ENCODE measurements around the gene TENT5C.
"Not testable (repeated sequence)": the region's sequence is repeated elsewhere in the genome, so short reads cannot be mapped to it uniquely, and the experiment has no call there.

Gene TENT5C

GRCh38 chr1:117605774-117606648 is at the start of gene TENT5C:
Gene TENT5C, plus strand, starts transcription at chr1:117606048. Its CDS starts 16,821 bp downstream, at chr1:117622869.
- peak; percentile 89 for DNase-seq (ENCODE audit: low read depth)

- no peak for DNase-seq (ENCODE audit: low read depth)
Observed at GRCh38 chr1:117556341-117556740, 49.5 kb upstream of the TENT5C start.

DNA sequence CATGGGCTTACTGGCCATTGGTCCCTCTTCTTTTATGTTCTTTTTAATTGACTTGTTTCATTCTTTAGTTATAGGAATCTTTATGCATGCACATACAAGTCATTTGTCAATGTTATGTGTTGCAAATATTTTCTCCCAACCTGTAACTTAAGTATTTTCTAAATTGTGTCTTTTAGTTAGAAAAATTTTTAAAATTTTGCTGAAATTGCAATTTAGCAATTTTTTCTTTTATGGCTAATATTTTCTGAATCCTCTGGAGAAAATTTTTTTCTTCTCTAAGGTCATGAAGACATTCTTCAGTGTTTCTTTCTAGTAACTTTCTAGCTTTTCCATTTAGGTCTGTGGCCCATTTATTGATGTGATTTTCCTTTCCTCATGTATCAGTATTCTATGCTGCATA is 48.9 kb upstream of the TENT5C start:
- no peak for DNase-seq (ENCODE audit: low read depth)

GRCh38 chr1:117558451-117558850 is 47.4 kb upstream of the TENT5C start:
- DNase-seq (ENCODE audit: low read depth): not testable (repeated sequence)

DNA sequence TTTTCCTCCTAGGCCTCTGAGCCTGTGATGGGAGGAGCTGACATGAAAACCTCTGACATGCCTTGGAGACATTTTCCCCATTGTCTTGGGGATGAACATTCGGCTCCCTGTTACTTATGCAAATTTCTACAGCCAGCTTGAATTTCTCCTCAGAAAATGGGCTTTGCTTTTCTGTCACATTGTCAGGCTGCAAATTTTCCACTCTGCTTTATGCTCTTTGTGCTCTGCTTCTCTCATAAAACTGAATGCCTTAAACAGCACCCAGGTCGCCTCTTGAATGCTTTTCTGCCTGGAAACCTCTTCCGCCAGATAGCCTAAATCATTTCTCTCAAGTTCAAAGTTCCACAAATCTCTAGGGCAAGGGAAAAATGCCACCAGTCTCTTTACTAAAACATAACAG is 46.7 kb upstream of the TENT5C start:
- DNase-seq (ENCODE audit: low read depth): no peak

DNA sequence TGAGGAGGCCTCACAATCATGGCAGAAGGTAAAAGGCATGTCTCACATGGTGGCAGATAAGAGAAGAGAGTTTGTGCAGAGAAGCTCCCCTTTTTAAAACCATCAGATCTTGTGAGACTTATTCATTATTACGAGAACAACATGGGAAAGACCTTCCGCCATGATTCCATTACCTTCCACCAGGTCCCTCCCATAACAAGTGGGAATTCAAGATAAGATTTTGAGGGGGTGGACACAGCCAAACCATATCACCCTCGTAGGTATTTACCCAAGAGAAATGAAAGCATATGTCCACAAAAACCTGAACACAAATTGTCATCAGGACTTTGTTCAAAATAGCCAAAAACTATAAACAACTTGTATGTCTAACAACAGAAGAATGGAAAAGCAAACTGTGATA is 45.9 kb upstream of the TENT5C start:
- DNase-seq (ENCODE audit: low read depth): no peak

DNA sequence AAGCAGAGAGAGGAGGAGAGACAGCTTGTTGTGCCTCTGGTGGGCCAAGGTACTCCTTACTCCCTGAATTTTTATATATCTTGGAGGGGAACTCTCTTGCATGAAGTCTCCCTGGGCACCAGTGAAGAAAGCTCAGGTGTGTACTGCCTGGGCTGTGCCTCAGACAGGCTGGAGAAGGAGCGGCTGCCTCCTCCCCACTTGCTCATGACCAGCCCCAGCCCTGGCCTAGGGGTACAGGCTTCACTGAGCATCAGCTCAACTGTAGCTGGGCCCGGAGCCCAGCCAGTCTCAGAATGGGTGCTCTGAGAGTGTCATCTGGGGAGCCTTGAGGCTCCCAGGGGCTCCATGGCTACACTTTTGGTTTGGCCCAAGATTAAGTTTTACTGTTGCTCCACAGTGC is 44.8 kb upstream of the TENT5C start:
- no peak for DNase-seq (ENCODE audit: low read depth)

- no peak for DNase-seq (ENCODE audit: low read depth)
Observed at GRCh38 chr1:117561551-117561950, 44.3 kb upstream of the TENT5C start.

GRCh38 chr1:117562581-117563491 is 43.0 kb upstream of the TENT5C start:
- DNase-seq (ENCODE audit: low read depth): no peak

DNA sequence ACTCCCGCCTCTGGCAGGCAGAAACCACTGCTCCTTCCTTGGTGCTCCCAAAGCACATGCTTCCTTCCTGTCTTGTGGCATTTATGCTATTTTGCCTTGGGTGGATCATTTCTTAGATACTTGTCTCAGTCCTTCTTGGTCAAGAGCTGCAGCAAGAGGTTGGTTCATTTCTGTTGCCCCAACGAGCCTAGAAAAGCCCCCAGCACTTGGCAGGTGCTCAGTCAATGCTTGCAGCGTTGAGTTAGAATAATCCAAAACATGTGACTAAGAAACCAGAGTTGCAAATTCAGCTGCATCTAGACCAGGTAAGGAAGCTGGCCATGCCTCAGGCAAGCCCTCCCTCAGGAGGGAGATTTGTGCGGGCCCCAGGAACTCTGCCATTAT is 42.4 kb upstream of the TENT5C start:
- no peak for DNase-seq (ENCODE audit: low read depth)

DNA sequence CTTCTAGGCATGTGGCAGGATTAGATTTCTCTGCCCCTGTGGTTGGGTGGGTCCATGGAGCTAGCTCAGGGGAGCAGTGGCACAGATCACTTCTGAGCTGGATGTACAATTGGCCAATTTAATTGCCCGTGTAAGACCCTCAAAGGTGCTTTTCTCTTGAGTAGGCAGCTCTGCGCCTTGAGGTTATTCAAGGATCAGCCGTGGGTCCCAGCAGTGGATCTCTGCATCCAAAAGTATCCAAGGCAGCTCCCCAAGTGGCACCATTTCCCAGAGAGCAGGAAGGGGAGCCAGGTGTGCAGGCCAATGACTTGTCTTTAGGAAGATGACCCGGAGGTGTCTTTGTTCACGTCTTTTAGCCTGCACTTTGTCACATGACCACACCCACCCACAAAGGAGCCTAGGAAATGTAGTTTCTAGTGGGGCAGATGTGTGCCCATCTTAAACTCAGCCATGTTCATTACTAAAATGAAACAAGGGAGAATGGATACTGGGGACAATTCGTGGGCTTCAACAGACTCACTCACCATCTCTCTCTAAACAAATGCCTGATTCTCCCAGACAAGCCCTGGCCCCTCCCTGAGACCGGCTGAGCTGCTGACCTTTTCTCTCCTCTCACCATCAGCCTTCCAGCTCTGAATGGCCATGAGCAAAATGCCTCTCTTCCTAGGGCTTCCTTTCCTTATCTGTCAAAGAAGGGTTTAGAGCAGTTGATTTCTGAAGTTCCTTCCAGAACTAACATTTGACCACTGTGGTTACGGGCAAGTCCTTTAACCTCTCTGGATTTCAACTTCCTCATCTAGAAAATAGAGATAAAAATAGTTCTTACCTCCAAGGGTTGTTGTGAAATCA is 41.4 kb upstream of the TENT5C start:
- DNase-seq (ENCODE audit: low read depth): no peak

DNA sequence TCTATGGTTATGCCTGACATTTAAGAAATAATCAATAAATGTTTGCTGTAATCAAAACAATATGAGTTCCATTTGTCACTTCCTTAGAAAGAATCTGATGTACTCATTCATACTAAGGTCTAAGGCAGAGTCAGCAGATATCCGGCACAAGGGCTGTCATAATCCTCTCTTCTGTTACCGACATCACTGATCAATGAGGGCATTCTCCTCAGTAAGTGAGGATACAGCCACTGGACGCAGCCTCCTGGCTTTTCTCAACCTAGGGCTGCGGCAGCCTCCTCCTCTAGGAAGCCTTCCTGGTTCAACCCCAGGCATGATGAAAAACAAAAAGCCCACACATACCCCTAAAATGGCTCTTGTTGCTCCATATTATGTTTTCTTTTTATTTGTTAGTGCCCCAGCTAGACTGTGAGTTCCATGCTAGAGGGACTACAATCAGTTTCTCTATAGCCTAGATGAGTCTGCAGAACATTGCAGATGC is 40.7 kb upstream of the TENT5C start:
- DNase-seq (ENCODE audit: low read depth): no peak

DNA sequence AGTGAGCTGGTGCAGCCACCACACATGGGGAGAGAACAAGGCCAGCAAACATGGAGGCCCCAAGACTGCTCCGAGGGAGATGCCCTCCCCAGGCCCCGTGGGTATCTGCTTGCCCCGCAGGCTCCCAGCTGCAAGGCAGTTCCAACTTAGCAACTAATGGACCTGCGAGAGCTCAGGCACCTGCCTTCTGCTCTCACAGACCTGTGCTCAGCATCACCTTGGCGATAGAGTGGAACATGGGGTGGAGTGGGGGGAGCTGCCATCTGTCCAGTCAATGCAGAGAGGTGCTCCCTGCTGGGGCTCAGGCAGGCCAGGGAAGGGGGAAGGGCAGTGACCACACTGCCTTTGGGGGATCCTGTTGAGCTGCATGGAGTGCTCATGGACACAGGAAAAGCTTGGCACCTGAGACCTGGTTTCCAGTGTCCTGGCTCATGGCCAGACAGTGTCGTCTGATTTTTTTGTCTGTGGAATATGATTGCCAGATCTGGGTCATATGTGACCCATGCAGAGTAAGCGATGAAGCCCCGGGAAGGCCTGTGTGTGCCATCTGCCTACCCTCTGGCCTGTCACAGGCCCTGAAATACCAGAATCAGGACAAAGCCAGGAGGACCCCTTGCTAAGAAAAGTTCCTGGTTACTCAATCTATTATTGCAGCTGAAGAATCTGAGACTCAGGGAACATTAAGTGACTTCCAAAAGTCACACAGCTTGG is 39.9 kb upstream of the TENT5C start:
- no peak for DNase-seq (ENCODE audit: low read depth)

DNA sequence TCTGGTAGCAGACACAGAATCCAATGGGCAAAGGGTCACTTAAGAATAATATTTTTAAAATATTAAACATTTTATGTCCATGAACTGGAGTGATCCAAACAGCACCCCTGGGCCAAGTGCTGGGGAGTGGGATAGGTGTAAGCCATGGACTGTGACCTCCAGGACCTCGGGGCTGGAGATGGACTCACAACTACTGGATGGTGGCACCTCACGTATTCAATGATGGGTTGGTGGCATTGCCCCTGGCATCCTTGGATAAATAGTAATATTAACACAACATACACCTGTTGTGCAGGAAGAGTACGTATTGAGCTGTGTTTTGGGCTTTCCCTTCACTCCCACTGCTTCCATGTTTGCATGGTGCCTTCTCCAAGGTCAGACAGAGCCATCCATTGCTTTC is 39.3 kb upstream of the TENT5C start:
- DNase-seq (ENCODE audit: low read depth): no peak

GRCh38 chr1:117567435-117567834 is 38.4 kb upstream of the TENT5C start:
- no peak for DNase-seq (ENCODE audit: low read depth)

DNA sequence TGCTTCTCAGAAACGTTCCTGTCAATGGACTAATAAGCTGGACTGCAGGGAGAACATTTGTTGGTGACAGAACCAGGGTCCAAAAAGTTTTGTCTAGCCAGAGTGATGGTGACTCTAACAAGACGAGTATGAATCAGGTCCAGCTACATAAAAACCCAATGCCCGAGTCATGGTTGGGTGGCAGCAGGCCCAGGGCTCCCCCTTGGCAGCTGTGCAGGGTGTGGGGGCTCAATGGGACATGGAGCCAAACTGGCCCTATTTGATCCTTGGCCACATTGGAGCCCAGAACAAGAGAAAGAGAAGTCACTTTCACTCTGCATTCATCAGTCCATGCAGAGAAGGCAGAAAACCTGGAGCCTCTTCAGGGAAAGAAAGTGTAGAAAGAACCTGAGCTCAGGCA is 37.9 kb upstream of the TENT5C start:
- DNase-seq (ENCODE audit: low read depth): no peak

DNA sequence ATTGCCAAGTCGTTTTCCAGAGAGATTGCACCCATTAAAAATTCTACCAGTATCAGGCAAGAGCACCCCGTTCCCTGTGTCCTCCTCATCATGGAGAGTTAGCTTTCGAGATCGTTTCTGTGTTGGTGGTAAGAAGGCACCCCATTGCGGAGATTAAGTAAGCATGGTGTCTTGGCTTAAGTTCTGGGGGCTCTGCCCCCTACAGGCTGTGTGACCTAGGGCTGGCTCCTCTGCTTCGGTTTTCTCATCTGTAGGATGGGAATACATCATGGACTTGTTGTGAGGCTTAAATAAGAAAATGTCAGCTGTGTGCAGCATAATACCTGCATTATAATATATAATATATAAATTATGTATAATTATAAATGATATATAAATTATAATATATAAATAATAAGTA is 36.8 kb upstream of the TENT5C start:
- no peak for DNase-seq (ENCODE audit: low read depth)

GRCh38 chr1:117569856-117570255 is 36.0 kb upstream of the TENT5C start:
- peak; percentile 15 for DNase-seq (ENCODE audit: low read depth)

GRCh38 chr1:117570988-117571409 is 34.8 kb upstream of the TENT5C start:
- no peak for DNase-seq (ENCODE audit: low read depth)

DNA sequence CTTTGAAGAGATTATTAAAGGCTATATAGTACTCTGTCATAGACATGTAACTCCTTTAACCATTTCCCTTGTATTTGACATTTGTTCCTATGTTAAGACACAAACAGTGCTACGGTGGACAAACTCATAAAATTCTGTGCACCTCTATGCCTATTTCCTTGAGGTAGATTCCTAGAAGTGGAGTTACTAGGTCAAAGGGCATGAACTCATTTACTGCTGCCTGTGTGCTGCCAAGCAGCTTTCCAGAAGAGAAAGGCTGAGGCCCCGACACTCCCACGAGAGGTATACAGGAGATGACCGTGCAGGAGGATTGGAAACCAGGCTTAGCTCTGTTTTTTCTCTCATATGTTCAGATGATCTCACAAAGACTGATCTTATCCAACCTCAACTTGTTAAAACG is 34.4 kb upstream of the TENT5C start:
- no peak for DNase-seq (ENCODE audit: low read depth)

DNA sequence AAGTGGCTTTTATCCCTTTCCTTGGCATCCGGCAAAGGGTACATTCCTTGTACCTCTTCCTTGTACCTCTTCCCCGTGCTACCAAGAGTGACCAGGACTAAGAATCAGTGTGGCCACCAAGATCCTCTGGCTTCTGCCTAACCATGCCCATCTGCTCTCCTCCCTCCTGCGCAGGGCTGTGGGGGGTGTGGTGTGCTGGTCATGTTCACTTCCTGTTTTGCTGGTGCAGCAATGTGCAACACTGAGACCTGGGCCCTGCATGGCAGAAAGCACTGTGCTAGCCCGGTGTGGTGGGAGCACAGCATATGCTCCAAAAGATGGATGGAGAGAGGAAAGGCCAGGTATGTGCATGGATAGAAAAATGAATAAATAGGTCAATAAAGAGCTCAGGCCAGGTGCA is 33.3 kb upstream of the TENT5C start:
- DNase-seq (ENCODE audit: low read depth): no peak
